CD4-positive, alpha-beta memory T cell (primary cell): Measurements from ENCODE around the gene VASP. TPM values are rescaled to one million over a fixed set of nuclear protein-coding genes. Genes with fewer than 3 reads are reported as not detected.

Source experiments
- CTCF ChIA-PET: fragments of 350-600 bp; sonication (Branson Sonifier 250); formaldehyde crosslinking; loops from one replicate; lab custom pipeline; 2021; ENCODE audit warnings: inconsistent platforms; ENCODE audit not compliant: partially characterized antibody; lab: Charles Lee
- POLR2A ChIA-PET: fragments of 350-600 bp; sonication (Branson Sonifier 250); formaldehyde crosslinking; loops from one replicate; lab custom pipeline; 2021; ENCODE audit not compliant: partially characterized antibody; lab: Charles Lee
- DNase-seq, 5 donors: peaks; one replicate each; pipeline versions ENCODE4 v3.0.0 to v3.0.0-alpha.2; 2020 to 2022; ENCODE audit warnings: mixed read lengths in 1 of 5
- H3K27ac ChIP-seq: one replicate; pipeline ENCODE4 v1.7.0; 2013; ENCODE audit warnings: low read depth, low read length
- H3K27me3 ChIP-seq: 2 replicates; pipeline ENCODE4 v1.7.0; 2013; ENCODE audit warnings: mild to moderate bottlenecking, low read length, moderate library complexity; ENCODE audit not compliant: insufficient read depth
- H3K36me3 ChIP-seq: 2 replicates; pipeline ENCODE4 v1.7.0; 2013; ENCODE audit warnings: mild to moderate bottlenecking, low read length, moderate library complexity; ENCODE audit not compliant: insufficient read depth
- H3K4me1 ChIP-seq: 2 replicates; pipeline ENCODE4 v1.7.0; 2013; ENCODE audit warnings: mild to moderate bottlenecking, low read length, moderate library complexity; ENCODE audit not compliant: insufficient read depth
- H3K4me3 ChIP-seq, 2 donors: one replicate each; pipeline ENCODE4 v1.7.0; 2013; ENCODE audit warnings: low read length in 2 of 2, mild to moderate bottlenecking in 1 of 2
- H3K9me3 ChIP-seq, 2 donors: one replicate each; pipeline ENCODE4 v1.7.0; 2013; ENCODE audit warnings: low read length in 2 of 2, control low read depth in 1 of 2; ENCODE audit not compliant: control insufficient read depth in 1 of 2
- H3K27ac Mint-ChIP-seq, 7 donors: one replicate each; pipeline ENCODE4 v1.8.0; 2020 to 2021; ENCODE audit warnings: mixed read lengths in 7 of 7, mild to moderate bottlenecking in 6 of 7, inconsistent platforms in 3 of 7, moderate library complexity in 3 of 7
- H3K27me3 Mint-ChIP-seq, 2 donors: one replicate each; pipeline ENCODE4 v1.8.0; 2020 to 2021; ENCODE audit warnings: mixed read lengths in 2 of 2
- H3K36me3 Mint-ChIP-seq, 2 donors: one replicate each; pipeline ENCODE4 v1.8.0; 2020 to 2021; ENCODE audit warnings: mixed read lengths in 2 of 2, inconsistent platforms in 1 of 2, mild to moderate bottlenecking in 1 of 2
- H3K4me1 Mint-ChIP-seq, 4 donors: one replicate each; pipeline ENCODE4 v1.8.0; 2020 to 2021; ENCODE audit warnings: mixed read lengths in 4 of 4, mild to moderate bottlenecking in 1 of 4
- H3K4me3 Mint-ChIP-seq, 8 donors: one replicate each; pipeline ENCODE4 v1.8.0; 2020 to 2021; ENCODE audit warnings: mixed read lengths in 8 of 8, mild to moderate bottlenecking in 7 of 8, moderate library complexity in 6 of 8, inconsistent platforms in 3 of 8
- H3K9me3 Mint-ChIP-seq, 8 donors: one replicate each; pipeline ENCODE4 v1.8.0; 2020 to 2021; ENCODE audit warnings: mixed read lengths in 8 of 8, mild to moderate bottlenecking in 5 of 8, inconsistent platforms in 3 of 8, moderate library complexity in 1 of 8
- intact Hi-C: fragments of 100-400 bp; cut with micrococcal nuclease; formaldehyde crosslinking; loops from one replicate; pipeline ENCODE4 v1.15.1; 2023
- polyA plus RNA-seq, 2 donors: library from polyadenylated mRNA; unstranded; fragments of 300-500 nt; fragmentation: Illumina TruSeq; gene quantifications; one replicate each; pipeline ENCODE4 v1.2.3, GENCODE V29; 2021
- total RNA-seq, 2 experiments: library from RNA; stranded (reverse); gene quantifications; one replicate each; pipeline ENCODE4 v1.2.3, GENCODE V29; 2021

Gene VASP
- total and polyA plus RNA-seq, 4 experiments from 2014 or later, result 49.1 to 92.8 (median 71.6) TPM

DNA sequence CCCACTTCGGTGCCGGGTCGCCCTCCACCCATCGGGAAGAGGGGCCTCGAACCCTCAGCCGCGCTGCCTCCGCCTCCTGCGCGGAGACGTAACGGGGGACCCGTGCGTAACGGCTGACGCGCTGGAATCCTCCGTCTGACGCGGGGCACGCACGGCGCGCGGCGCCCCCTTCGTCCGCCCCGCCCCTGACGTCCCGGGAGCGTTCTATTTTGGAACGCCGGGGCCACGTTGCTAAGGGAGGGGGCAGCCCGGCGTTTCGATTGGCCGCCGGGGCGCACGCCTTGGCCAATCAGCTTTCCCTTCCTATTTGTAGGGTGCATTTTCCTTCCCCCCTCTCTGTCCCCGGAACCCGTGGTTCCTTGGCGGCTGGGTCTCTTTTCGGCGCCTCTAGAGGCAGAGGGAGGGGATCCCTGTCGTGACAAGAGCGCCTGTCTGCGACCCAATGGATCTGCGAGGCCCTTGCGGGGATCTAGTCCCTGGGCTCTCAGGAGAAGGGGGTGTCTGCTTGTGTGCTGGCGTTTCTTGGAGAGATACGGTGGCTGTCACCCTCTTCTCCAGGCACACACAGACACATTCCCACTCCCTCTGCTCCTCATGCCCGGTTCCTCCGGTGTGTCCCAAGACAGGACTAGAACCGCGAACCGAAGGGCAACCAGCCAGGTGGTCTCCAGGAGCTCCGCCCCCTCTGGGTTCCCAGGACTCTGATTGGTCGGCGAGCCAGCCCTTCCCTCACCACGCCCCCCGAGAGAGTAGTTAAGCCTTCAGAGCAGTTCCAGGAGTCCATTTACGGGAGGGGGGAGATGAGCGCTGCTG is 37.9 kb upstream of the VASP start:
- peak; percentile 92 to 97 (median 96) for DNase-seq
- Histone ChIP-seq H3K4me3 (peak overlapping the region; percentile 93 to 100), H3K4me1 (peaks cover 27% of the 10 kb centered on the region), H3K27ac (peak overlapping the region; percentile 98), H3K36me3 (no peaks in the 10 kb centered on the region), H3K27me3 (no peaks in the 10 kb centered on the region), H3K9me3 (no peaks in the 10 kb centered on the region)
- intact Hi-C loops, result loop anchor here (1.0 kb wide), 3 partner anchors 9 to 115 kb away; partner anchors contain the start of gene OPA3
- H3K27ac Mint-ChIP-seq, result peak overlapping the region; percentile 99 to 100 (median 99)
- H3K9me3 Mint-ChIP-seq, result peaks cover 0 to 53% (median 0%) of the 10 kb centered on the region in 8 donors
- peaks cover 9 to 73% (median 21%) of the 10 kb centered on the region in 4 donors for H3K4me1 Mint-ChIP-seq
- CTCF ChIA-PET, result interaction anchor here (1.0 to 5.2 kb wide), 7 partner anchors 10 to 173 kb away, joined by 3 to 65 read pairs (median 23); no protein-coding TSS in a partner anchor
- peak overlapping the region; percentile 93 to 96 (median 95) for H3K4me3 Mint-ChIP-seq
- peaks cover 2 to 3% of the 10 kb centered on the region in 2 donors for H3K27me3 Mint-ChIP-seq
- POLR2A ChIA-PET, result interaction anchor here (1.0 to 8.5 kb wide), 20 partner anchors 8 to 1644 kb away, joined by 3 to 240 read pairs (median 6); partner anchors contain the start of genes ERCC1, OPA3, PPP1R13L and VASP
- peaks cover 5 to 56% of the 10 kb centered on the region in 2 donors for H3K36me3 Mint-ChIP-seq

DNA sequence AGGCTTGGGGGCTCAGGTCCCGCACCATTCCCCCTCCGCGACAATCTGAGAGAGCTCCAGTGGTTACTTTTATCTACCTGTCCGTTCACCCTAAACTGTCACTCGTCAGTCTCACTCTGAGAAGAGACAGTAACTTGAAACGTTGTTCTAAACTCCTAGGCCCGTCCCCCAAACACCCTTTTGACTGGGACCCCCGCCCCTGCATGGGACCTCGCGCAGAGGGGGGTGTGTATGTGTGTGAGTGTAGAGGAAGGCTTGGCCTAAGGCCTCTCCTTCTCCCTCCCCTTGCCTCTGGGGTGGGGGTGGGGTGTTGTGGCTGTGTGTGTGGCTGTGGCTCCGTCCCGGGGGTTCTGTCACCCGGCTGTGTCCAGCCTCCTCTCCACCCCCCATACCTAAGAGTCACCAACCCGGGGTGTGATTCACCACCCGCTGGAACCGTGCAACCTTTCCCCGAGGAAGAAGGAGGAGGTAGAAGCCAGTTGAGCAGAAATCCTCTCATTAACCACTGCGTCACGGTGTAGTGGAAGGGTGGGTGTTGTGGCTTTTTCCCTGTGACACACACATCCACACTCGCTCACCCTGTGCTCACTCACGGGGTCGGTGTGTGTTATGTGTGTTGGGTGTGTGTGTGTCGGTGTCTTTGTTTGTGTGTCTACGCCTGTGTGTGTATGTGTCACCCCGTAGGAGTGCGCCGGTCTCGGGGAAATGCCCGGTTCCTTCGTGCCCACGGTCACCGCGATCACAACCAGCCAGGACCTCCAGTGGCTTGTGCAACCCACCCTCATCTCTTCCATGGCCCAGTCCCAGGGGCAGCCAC is 37.1 kb upstream of the VASP start:
- Mint-ChIP-seq H3K4me1 (peaks cover 15 to 81% (median 26%) of the 10 kb centered on the region in 4 donors), H3K36me3 (peaks cover 5 to 61% of the 10 kb centered on the region in 2 donors), H3K4me3 (peak overlapping the region; percentile 93 to 96 (median 95)), H3K27ac (peak overlapping the region; percentile 99 to 100 (median 99)), H3K27me3 (peaks cover 3 to 4% of the 10 kb centered on the region in 2 donors), H3K9me3 (peaks cover 0 to 61% (median 0%) of the 10 kb centered on the region in 8 donors)
- Histone ChIP-seq H3K4me1 (peaks cover 27% of the 10 kb centered on the region), H3K36me3 (no peaks in the 10 kb centered on the region), H3K9me3 (no peaks in the 10 kb centered on the region), H3K4me3 (peak overlapping the region; percentile 93 to 100), H3K27me3 (no peaks in the 10 kb centered on the region), H3K27ac (peak overlapping the region; percentile 98)
- intact Hi-C loops, result loop anchor here (1.0 kb wide), 3 partner anchors 8 to 114 kb away; partner anchors contain the start of gene OPA3
- ChIA-PET CTCF (interaction anchor here (1.0 to 5.2 kb wide), 6 partner anchors 9 to 172 kb away, joined by 3 to 65 read pairs (median 30); no protein-coding TSS in a partner anchor), POLR2A (interaction anchor here (1.0 to 8.5 kb wide), 9 partner anchors 8 to 66 kb away, joined by 3 to 240 read pairs (median 7); partner anchors contain the start of genes ERCC1 and PPP1R13L)
- peak in 3 of 5 donors; percentile 63 to 76 (median 70) for DNase-seq

DNA sequence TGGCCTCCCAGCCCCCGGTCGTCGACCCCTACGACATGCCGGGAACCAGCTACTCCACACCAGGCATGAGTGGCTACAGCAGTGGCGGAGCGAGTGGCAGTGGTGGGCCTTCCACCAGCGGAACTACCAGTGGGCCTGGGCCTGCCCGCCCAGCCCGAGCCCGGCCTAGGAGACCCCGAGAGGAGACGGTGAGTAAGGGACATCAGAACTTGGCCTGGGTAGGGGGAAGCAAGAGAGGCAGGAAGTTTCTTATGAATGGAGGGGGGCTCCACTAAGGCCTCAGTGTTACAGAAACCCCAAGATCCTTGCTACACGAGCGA is 36.6 kb upstream of the VASP start:
- ChIA-PET POLR2A (interaction anchor here (8.5 kb wide), 2 partner anchors 21 to 31 kb away, joined by 113 to 240 read pairs; no protein-coding TSS in a partner anchor), CTCF (interaction anchor here (1.1 to 5.2 kb wide), 2 partner anchors 8 to 14 kb away, joined by 5 to 65 read pairs; no protein-coding TSS in a partner anchor)
- intact Hi-C loops, result no loop called here
- H3K4me1 ChIP-seq, result peaks cover 27% of the 10 kb centered on the region
- no peak overlapping the region for H3K27ac ChIP-seq
- Mint-ChIP-seq H3K4me1 (peaks cover 16 to 84% (median 28%) of the 10 kb centered on the region in 4 donors), H3K27me3 (peaks cover 3 to 4% of the 10 kb centered on the region in 2 donors), H3K27ac (peak overlapping the region; percentile 99 to 100 (median 99)), H3K36me3 (peaks cover 5 to 61% of the 10 kb centered on the region in 2 donors), H3K9me3 (peaks cover 0 to 66% (median 0%) of the 10 kb centered on the region in 8 donors), H3K4me3 (peak overlapping the region; percentile 93 to 96 (median 95))
- no peaks in the 10 kb centered on the region for H3K27me3 ChIP-seq
- DNase-seq, result peak in 2 of 5 donors; percentile 27 to 44
- no peaks in the 10 kb centered on the region for H3K36me3 ChIP-seq
- no peak overlapping the region for H3K4me3 ChIP-seq
- no peaks in the 10 kb centered on the region for H3K9me3 ChIP-seq

DNA sequence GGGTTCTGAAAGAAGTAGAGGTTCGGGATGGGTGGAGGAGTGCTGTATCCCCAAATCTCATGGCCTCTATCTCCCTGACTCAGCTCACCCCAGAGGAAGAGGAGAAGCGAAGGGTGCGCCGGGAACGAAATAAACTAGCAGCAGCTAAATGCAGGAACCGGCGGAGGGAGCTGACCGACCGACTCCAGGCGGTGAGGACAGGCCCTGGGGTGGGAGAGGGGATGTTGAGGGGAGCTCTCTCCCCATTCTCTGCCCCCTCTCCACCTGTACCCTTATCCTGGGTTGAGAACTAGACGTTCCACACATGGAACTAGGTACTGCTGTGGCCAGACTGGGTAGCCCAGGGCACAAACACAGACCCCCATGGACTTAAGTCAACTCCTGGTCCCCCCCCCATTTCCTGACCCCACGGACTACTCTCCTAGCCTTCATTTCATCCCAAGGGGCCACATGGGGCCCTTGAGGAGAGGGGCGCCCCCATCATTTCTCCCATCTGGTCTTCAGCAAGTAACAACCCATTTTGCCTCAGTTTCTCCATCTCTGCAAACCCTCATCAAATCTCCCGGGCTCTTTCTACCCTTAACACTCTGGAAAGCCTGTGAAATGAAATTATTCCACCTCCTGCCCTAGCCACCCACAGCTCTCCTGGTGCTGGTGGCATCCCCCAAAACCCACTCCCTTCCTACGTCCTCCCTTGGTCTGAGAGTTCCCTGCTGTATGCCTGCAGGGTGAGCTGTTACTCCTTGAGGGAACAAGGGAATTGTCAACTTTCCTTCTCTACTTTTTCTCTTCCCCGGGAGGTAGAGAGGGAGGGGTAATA is 36.0 kb upstream of the VASP start:
- Mint-ChIP-seq H3K36me3 (peaks cover 5 to 61% of the 10 kb centered on the region in 2 donors), H3K9me3 (peaks cover 0 to 69% (median 0%) of the 10 kb centered on the region in 8 donors), H3K4me3 (peak overlapping the region; percentile 4 to 96 (median 94)), H3K27me3 (peaks cover 3 to 4% of the 10 kb centered on the region in 2 donors), H3K27ac (peak overlapping the region; percentile 89 to 100 (median 99)), H3K4me1 (peaks cover 17 to 86% (median 30%) of the 10 kb centered on the region in 4 donors)
- no peak overlapping the region for H3K27ac ChIP-seq
- H3K36me3 ChIP-seq, result no peaks in the 10 kb centered on the region
- H3K27me3 ChIP-seq, result no peaks in the 10 kb centered on the region
- intact Hi-C loops, result no loop called here
- no peak overlapping the region for H3K4me3 ChIP-seq
- CTCF ChIA-PET, result interaction anchor here (1.1 to 1.3 kb wide), 2 partner anchors 14 to 32 kb away, joined by 5 to 6 read pairs; no protein-coding TSS in a partner anchor
- POLR2A ChIA-PET, result interaction anchor here (8.5 kb wide), 2 partner anchors 21 to 32 kb away, joined by 113 to 240 read pairs; no protein-coding TSS in a partner anchor
- no peaks in the 10 kb centered on the region for H3K9me3 ChIP-seq
- peaks cover 27% of the 10 kb centered on the region for H3K4me1 ChIP-seq
- DNase-seq, result peak; percentile 23 to 51 (median 39)

DNA sequence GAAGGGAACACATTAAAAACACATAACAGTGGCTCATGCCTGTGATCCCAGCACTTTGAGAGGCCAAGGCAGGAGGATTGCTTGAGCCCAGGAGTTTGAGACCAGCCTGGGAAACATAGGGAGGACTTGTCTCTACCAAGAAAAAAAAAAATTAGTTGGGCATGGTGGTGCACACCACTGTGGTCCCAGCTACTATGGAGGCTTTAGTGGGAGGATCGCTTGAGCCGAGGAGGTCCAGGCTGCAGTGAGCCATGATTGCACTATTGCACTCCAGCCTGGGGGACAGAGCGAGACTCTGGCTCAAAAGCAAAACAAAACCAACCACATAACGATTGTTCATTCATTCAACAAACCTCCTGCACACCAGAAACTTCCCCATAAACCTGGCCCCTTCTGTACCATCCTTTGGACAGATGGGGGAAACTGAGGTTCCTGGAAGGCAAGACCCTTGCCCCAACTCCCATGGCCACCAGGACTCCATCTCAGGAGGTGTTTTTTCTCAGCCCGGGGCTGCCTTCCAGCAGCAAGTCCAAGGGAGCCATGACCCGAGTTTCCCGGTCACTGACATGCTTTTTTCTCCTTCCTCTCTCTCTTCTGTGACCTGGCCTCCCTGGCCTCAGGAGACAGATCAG is 35.2 kb upstream of the VASP start:
- H3K4me1 ChIP-seq, result peaks cover 26% of the 10 kb centered on the region
- H3K27ac Mint-ChIP-seq, result peak overlapping the region in 6 of 7 donors; percentile 31 to 99 (median 92)
- no peak overlapping the region for H3K4me3 ChIP-seq
- H3K36me3 Mint-ChIP-seq, result peaks cover 5 to 61% of the 10 kb centered on the region in 2 donors
- no peaks in the 10 kb centered on the region for H3K36me3 ChIP-seq
- ChIA-PET CTCF (interaction anchor here (1.1 to 2.1 kb wide), 4 partner anchors 13 to 32 kb away, joined by 5 to 7 read pairs (median 6); no protein-coding TSS in a partner anchor), POLR2A (interaction anchor here (8.5 kb wide), 2 partner anchors 22 to 33 kb away, joined by 113 to 240 read pairs; no protein-coding TSS in a partner anchor)
- H3K9me3 ChIP-seq, result no peaks in the 10 kb centered on the region
- H3K4me3 Mint-ChIP-seq, result peak overlapping the region in 7 of 8 donors; percentile 4 to 95 (median 40)
- H3K27me3 Mint-ChIP-seq, result peaks cover 3 to 4% of the 10 kb centered on the region in 2 donors
- H3K9me3 Mint-ChIP-seq, result peaks cover 0 to 75% (median 0%) of the 10 kb centered on the region in 8 donors
- H3K27me3 ChIP-seq, result no peaks in the 10 kb centered on the region
- DNase-seq, result peak in 4 of 5 donors; percentile 16 to 51 (median 44)
- intact Hi-C loops, result no loop called here
- peaks cover 19 to 90% (median 32%) of the 10 kb centered on the region in 4 donors for H3K4me1 Mint-ChIP-seq
- H3K27ac ChIP-seq, result no peak overlapping the region
